ENCODE measurements around the gene P2RY2. TPM values are rescaled to one million over a fixed set of nuclear protein-coding genes. Genes with fewer than 3 reads are reported as not detected.

P2RY2 gene
- total and polyA plus RNA-seq, 2 of the 8 experiments (the other 6 are each of a cell fraction or from before 2014, with no cell fraction given), result 1.0 to 1.5 TPM

- H3K23ac ChIP-seq (ENCODE audit: insufficient read length), result no peak overlapping the region
- no peak overlapping the region for H2AFZ ChIP-seq (ENCODE audit: low read length)
- no peak overlapping the region for H3K56ac ChIP-seq (replicated peaks; ENCODE audit: insufficient read length, low read depth, low read length)
- H4K20me1 ChIP-seq (replicated peaks in 1 of 2; ENCODE audit: control insufficient read depth in 1 of 2, insufficient read depth in 2 of 2, low read length in 2 of 2), result no peaks in the 10 kb centered on the region
- H3K4me2 ChIP-seq (ENCODE audit: insufficient read depth in 1 of 2, low read depth in 2 of 2, low read length in 2 of 2), result no peak overlapping the region
- H3K27me3 ChIP-seq (replicated peaks in 1 of 4; ENCODE audit: control insufficient read depth in 3 of 4, extremely low read depth in 1 of 4, insufficient read depth in 3 of 4, low read length in 3 of 4), result no peaks in the 10 kb centered on the region
- ChIA-PET CTCF (ENCODE audit: partially characterized antibody) (interaction anchor here (0.7 to 9.4 kb wide), 61 partner anchors 7 to 587 kb away, joined by 3 to 258 read pairs (median 5); partner anchors contain the start of genes FCHSD2 and P2RY2), POLR2A (ENCODE audit: partially characterized antibody) (interaction anchor here (1.1 to 1.6 kb wide), 2 partner anchors 8 to 344 kb away, joined by 3 read pairs; no protein-coding TSS in a partner anchor)
- H3K14ac ChIP-seq (ENCODE audit: insufficient read length), result no peak overlapping the region
- no peak overlapping the region for H2AK5ac ChIP-seq (ENCODE audit: low read depth, low read length)
- H3K23me2 ChIP-seq (ENCODE audit: low read depth, low read length), result no peaks in the 10 kb centered on the region
- no peaks in the 10 kb centered on the region for H3K36me3 ChIP-seq (ENCODE audit: control insufficient read depth in 2 of 4, insufficient read depth in 4 of 4, low read length in 3 of 4)
- H3K4me1 ChIP-seq (replicated peaks in 1 of 4; ENCODE audit: control insufficient read depth in 3 of 4, insufficient read depth in 4 of 4, low read length in 3 of 4), result no peaks in the 10 kb centered on the region
- WGBS, 2 experiments (ENCODE audit: extremely low coverage in 1 of 2, insufficient coverage in 1 of 2, insufficient read length in 1 of 2, insufficient replicate concordance in 2 of 2, low coverage in 1 of 2, low lambda C conversion rate in 2 of 2, missing lambda C conversion rate in 1 of 2), result 100% methylated on average over 3 of the region's 3 CpGs; no CpG with 5 or more reads in 1 of the 2 experiments
- no peak overlapping the region for H4K8ac ChIP-seq (ENCODE audit: extremely low read depth, insufficient read depth, low read length)
- no peak overlapping the region for H3K9ac ChIP-seq (replicated peaks in 1 of 4; ENCODE audit: extremely low read depth in 1 of 4, low read depth in 3 of 4, low read length in 3 of 4)
- H3K27ac ChIP-seq (ENCODE audit: low read depth, low read length), result no peak overlapping the region
- no peaks in the 10 kb centered on the region for H3K9me3 ChIP-seq (ENCODE audit: insufficient read depth in 2 of 2, low read depth in 1 of 2, low read length in 1 of 2)
- no peak overlapping the region for H2BK20ac ChIP-seq (ENCODE audit: low read length)
- H3K18ac ChIP-seq (ENCODE audit: extremely low read depth, low read length), result no peak overlapping the region
- no peak overlapping the region for H3K4me3 ChIP-seq (ENCODE audit: extremely low read depth in 1 of 4, insufficient read depth in 2 of 4, low read depth in 3 of 4, low read length in 4 of 4)
- H3K4ac ChIP-seq (replicated peaks; ENCODE audit: insufficient read length, low read depth, low read length), result no peak overlapping the region
- H2BK15ac ChIP-seq (ENCODE audit: low read length), result no peak overlapping the region
- H4K91ac ChIP-seq (replicated peaks; ENCODE audit: insufficient read length, low read length), result no peak overlapping the region
- H2BK12ac ChIP-seq (ENCODE audit: low read depth, low read length), result no peak overlapping the region
- H3K79me1 ChIP-seq (ENCODE audit: low read depth, low read length), result no peaks in the 10 kb centered on the region
- DNase-seq (ENCODE audit: low read depth in 1 of 2, low spot score in 2 of 2) (no peak), FAIRE-seq (no peak)
- no peak overlapping the region for H4K5ac ChIP-seq (ENCODE audit: insufficient read length, low read depth, low read length)
- H2BK120ac ChIP-seq (replicated peaks; ENCODE audit: low read depth, low read length), result no peak overlapping the region
- no peaks in the 10 kb centered on the region for H3K79me2 ChIP-seq (ENCODE audit: control insufficient read depth in 1 of 2, insufficient read depth in 2 of 2, low read length in 2 of 2)
- no peak overlapping the region for H2BK5ac ChIP-seq (ENCODE audit: low read depth, low read length)
- TF ChIP-seq SP1 (IDR thresholded peaks at IDR 0.05; ENCODE audit: low read depth, low read length), result no peak
- no peak for TF ChIP-seq BCL11A (IDR thresholded peaks at IDR 0.05; ENCODE audit: low read depth in 2 of 2, low read length in 2 of 2)
These were observed 40.7 kb upstream of the P2RY2 start for GRCh38 chr11:73177380-73177777.
